CD14-positive monocyte (primary cell): ENCODE results near the gene JPT1. TPM values are rescaled to one million over a fixed set of nuclear protein-coding genes. Genes with fewer than 3 reads are reported as not detected.
A peak's percentile ranks its signal among the peaks of the same experiment; 100 is the strongest.

Experiments
- DNase-seq, 3 donors: peaks; one replicate each; pipeline ENCODE4 v3.0.0-alpha.2; 2011 to 2022
- H2AFZ ChIP-seq: 2 replicates; pipeline ENCODE4 v1.6.0; 2012; ENCODE audit warnings: mild to moderate bottlenecking, low read depth, low read length, inconsistent platforms; ENCODE audit not compliant: insufficient read depth, poor library complexity, severe bottlenecking
- H3K27ac ChIP-seq, 2 donors: 1 replicate in 1 of 2; 2 replicates in 1 of 2; pipeline ENCODE4 v1.5.1; 2012 to 2013; ENCODE audit warnings: low read length in 2 of 2, control low read depth in 1 of 2, inconsistent platforms in 1 of 2, low read depth in 1 of 2, mild to moderate bottlenecking in 1 of 2
- H3K27me3 ChIP-seq, 2 donors: one replicate each; pipeline versions ENCODE4 v1.6.0 to v1.6.1; 2011 to 2013; ENCODE audit warnings: low read length in 2 of 2; ENCODE audit not compliant: control insufficient read depth in 2 of 2, insufficient read depth in 2 of 2
- H3K36me3 ChIP-seq, 2 donors: replicated peaks in 1 of 2; 1 replicate in 1 of 2; 2 replicates in 1 of 2; pipeline versions ENCODE4 v1.5.1 to v1.6.1; 2012 to 2013; ENCODE audit warnings: low read length in 2 of 2, control low read depth in 1 of 2, inconsistent platforms in 1 of 2, mild to moderate bottlenecking in 1 of 2; ENCODE audit not compliant: insufficient read depth in 2 of 2, control insufficient read depth in 1 of 2
- H3K4me1 ChIP-seq, 2 donors: 1 replicate in 1 of 2; 2 replicates in 1 of 2; pipeline versions ENCODE4 v1.5.1 to v1.6.1; 2012 to 2013; ENCODE audit warnings: low read length in 2 of 2, control low read depth in 1 of 2, inconsistent platforms in 1 of 2, mild to moderate bottlenecking in 1 of 2, moderate library complexity in 1 of 2; ENCODE audit not compliant: insufficient read depth in 2 of 2, control insufficient read depth in 1 of 2
- H3K4me2 ChIP-seq: replicated peaks from 2 replicates; pipeline ENCODE3; 2012; ENCODE audit warnings: low read length, moderate library complexity, mild to moderate bottlenecking; ENCODE audit not compliant: poor library complexity, severe bottlenecking; ENCODE audit errors: extremely low read depth
- H3K4me3 ChIP-seq, 3 experiments: fragments of 200-600 bp in 1 of 3; sonication (generic) in 1 of 3; replicated peaks in 1 of 3; 1 replicate in 2 of 3; 2 replicates in 1 of 3; pipeline ENCODE4 v1.5.1; 2011 to 2013; ENCODE audit warnings: low read length in 3 of 3, mild to moderate bottlenecking in 3 of 3, control low read depth in 2 of 3, low read depth in 2 of 3, inconsistent platforms in 1 of 3, moderate library complexity in 1 of 3
- H3K79me2 ChIP-seq: 2 replicates; pipeline ENCODE4 v1.6.0; 2012; ENCODE audit warnings: mild to moderate bottlenecking, control low read depth, inconsistent platforms, low read length, moderate library complexity; ENCODE audit not compliant: insufficient read depth
- H3K9ac ChIP-seq: 2 replicates; pipeline ENCODE4 v1.6.0; 2017; ENCODE audit warnings: low read length, mild to moderate bottlenecking; ENCODE audit not compliant: insufficient read depth, poor library complexity, severe bottlenecking
- H3K9me3 ChIP-seq, 2 donors: replicated peaks in 1 of 2; 1 replicate in 1 of 2; 2 replicates in 1 of 2; pipeline versions ENCODE4 v1.5.1 to v1.6.1; 2012 to 2013; ENCODE audit warnings: low read length in 2 of 2, control low read depth in 1 of 2; ENCODE audit not compliant: control insufficient read depth in 1 of 2, insufficient read depth in 1 of 2
- H4K20me1 ChIP-seq: 2 replicates; pipeline ENCODE4 v1.6.0; 2012; ENCODE audit warnings: mild to moderate bottlenecking, low read length, control low read depth, moderate library complexity; ENCODE audit not compliant: insufficient read depth
- H3K27ac Mint-ChIP-seq, 7 donors: one replicate each; pipeline ENCODE4 v1.8.0; 2020; ENCODE audit warnings: mild to moderate bottlenecking in 7 of 7, mixed read lengths in 7 of 7, moderate library complexity in 6 of 7, inconsistent platforms in 2 of 7
- H3K27me3 Mint-ChIP-seq, 3 donors: one replicate each; pipeline ENCODE4 v1.8.0; 2021 to 2022; ENCODE audit warnings: low read depth in 3 of 3, mild to moderate bottlenecking in 3 of 3, mixed read lengths in 3 of 3, moderate library complexity in 3 of 3, inconsistent platforms in 1 of 3
- H3K36me3 Mint-ChIP-seq, 2 donors: one replicate each; pipeline ENCODE4 v1.8.0; 2020; ENCODE audit warnings: mixed read lengths in 2 of 2, inconsistent platforms in 1 of 2, mild to moderate bottlenecking in 1 of 2
- H3K4me1 Mint-ChIP-seq: one replicate; pipeline ENCODE4 v1.8.0; 2020; ENCODE audit warnings: mild to moderate bottlenecking, mixed read lengths
- H3K4me3 Mint-ChIP-seq, 2 donors: one replicate each; pipeline ENCODE4 v1.8.0; 2020; ENCODE audit warnings: mild to moderate bottlenecking in 2 of 2, mixed read lengths in 2 of 2, moderate library complexity in 1 of 2
- H3K9me3 Mint-ChIP-seq, 7 donors: one replicate each; pipeline ENCODE4 v1.8.0; 2020 to 2022; ENCODE audit warnings: mixed read lengths in 7 of 7, mild to moderate bottlenecking in 6 of 7, moderate library complexity in 6 of 7, inconsistent platforms in 2 of 7
- CTCF ChIP-seq: fragments of 200-600 bp; IDR thresholded peaks from one replicate; pipeline ENCODE4 v1.8.0; 2022; ENCODE audit warnings: antibody characterized with exemption, mild to moderate bottlenecking
- WGBS: methylation state at CpG from one replicate; pipeline ENCODE4 v1.1.5; 2013; ENCODE audit warnings: missing lambda C conversion rate; ENCODE audit not compliant: insufficient coverage; 5-methylcytosine and 5-hydroxymethylcytosine counted together
- intact Hi-C, 2 donors: fragments of 100-400 bp; cut with micrococcal nuclease; formaldehyde crosslinking; loops; one replicate each; pipeline versions ENCODE4 v1.15.0 to v1.15.1; 2023
- polyA plus RNA-seq, 3 donors: library from polyadenylated mRNA; depleted of rRNA in 1 of 3; unstranded in 2 of 3; stranded (reverse) in 1 of 3; fragments of 300-500 nt in 2 of 3; fragments of >200 nt in 1 of 3; fragmentation: Illumina TruSeq in 2 of 3; gene quantifications; 1 replicate in 2 of 3; 2 replicates in 1 of 3; pipeline ENCODE4 v1.2.3, GENCODE V29; 2012 to 2021

Gene JPT1
- polyA plus RNA-seq, 3 donors = 79.7 to 181 (median 156) TPM

DNA sequence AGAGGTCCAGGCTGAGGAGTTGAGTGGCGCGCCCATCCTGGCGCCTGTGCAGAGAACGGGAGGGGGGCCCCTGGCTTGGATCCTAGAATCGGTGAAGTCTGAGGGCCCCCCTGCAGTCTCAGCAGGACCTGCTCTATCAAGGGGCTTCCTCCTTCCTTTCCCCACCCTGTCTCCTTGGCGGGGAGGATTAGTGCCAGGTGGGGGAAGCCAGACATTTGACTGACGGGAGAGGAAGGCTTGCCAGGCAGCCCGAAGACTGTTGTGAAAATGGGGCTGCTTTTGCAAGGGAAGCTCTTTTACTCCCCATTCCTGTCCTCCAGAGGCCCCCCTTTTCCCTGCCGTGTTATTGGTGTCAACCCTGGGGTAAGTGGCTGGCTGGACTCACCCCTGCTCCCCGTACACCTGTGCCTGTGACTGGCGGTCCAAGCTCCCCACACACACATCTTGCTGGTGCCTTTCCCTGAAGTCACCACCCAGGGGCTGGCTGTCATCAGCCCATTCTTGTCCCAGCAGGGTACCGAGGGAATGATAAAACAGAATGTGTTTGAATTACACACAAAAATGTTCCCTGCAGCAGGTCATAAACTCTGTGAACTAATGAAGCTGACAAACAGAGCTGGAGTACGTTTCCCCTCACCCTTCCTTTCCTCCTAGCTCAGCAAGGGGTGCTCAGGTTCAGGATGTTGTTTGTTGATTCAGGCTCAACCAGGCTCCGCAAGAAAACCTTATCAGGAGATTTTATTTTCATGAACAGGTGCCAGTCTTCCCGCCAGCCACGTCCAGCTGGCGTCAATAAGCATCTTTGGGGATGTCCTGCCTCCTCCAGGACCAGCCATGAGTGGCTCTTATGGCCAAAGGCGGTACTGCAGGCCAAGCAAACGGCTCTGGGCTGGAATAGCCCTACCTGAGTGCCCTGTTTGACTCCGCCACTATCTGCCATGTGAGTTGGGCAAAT is 48.9 kb downstream of the JPT1 start:
- intact Hi-C loops = no loop called here

More for the DNA sequence above, 48.9 kb downstream of the JPT1 start:
- H3K4me1 ChIP-seq = peaks cover 27 to 29% of the 10 kb centered on the region in 2 donors
- no peak overlapping the region for H2AFZ ChIP-seq
- H3K4me3 Mint-ChIP-seq = no peak overlapping the region
- H3K36me3 ChIP-seq = peaks cover 21 to 37% of the 10 kb centered on the region in 2 donors
- peaks cover 31% of the 10 kb centered on the region for H3K4me1 Mint-ChIP-seq
- peak in 1 of 3 donors; percentile 38 for DNase-seq
- H4K20me1 ChIP-seq = peaks cover 4% of the 10 kb centered on the region
- H3K27me3 ChIP-seq = no peaks in the 10 kb centered on the region
- peak; percentile 78 for TF ChIP-seq CTCF
- peaks cover 0 to 10% (median 8%) of the 10 kb centered on the region in 3 donors for H3K27me3 Mint-ChIP-seq
- no peak overlapping the region for H3K4me3 ChIP-seq
- no peak overlapping the region for H3K4me2 ChIP-seq
- H3K27ac Mint-ChIP-seq = no peak overlapping the region
- H3K9ac ChIP-seq = no peak overlapping the region
- H3K36me3 Mint-ChIP-seq = peaks cover 41 to 63% of the 10 kb centered on the region in 2 donors
- peaks cover 6% of the 10 kb centered on the region for H3K79me2 ChIP-seq
- H3K9me3 ChIP-seq = no peaks in the 10 kb centered on the region
- WGBS = 84% methylated on average over 12 of the region's 20 CpGs
- H3K27ac ChIP-seq = no peak overlapping the region
- no peaks in the 10 kb centered on the region for H3K9me3 Mint-ChIP-seq
